Measurements from ENCODE around the gene VIM.
"Not testable (repeated sequence)": the region's sequence is repeated elsewhere in the genome, so short reads cannot be mapped to it uniquely, and the experiment has no call there.

VIM gene

GRCh38 chr10:17257466-17258321, 29.7 kb downstream of the VIM start:
- DNase-seq = peak; percentile 25

- DNase-seq = no peak
Measured at GRCh38 chr10:17262502-17262901, 34.5 kb downstream of the VIM start.

GRCh38 chr10:17263580-17263979, 35.5 kb downstream of the VIM start:
- no peak for DNase-seq

DNA sequence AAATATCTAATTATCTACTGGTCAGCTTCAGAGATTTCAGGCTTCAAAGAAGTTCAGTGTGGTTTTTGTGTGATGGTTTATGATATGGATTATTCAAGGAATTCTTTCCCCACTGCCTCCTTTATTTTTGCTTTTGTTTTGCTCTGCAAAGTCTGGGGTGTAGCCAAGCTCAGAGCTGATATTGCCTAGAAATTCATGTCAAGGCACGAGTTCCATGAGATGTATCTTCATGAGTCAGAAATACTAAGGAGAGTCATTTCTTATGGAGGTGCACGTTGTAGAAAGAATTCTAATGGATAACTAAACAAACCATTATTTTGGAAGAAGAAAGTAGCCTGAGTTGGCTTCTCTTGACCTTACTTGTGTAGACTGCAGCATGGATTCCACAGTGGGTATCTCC, 37.4 kb downstream of the VIM start:
- no peak for DNase-seq

DNA sequence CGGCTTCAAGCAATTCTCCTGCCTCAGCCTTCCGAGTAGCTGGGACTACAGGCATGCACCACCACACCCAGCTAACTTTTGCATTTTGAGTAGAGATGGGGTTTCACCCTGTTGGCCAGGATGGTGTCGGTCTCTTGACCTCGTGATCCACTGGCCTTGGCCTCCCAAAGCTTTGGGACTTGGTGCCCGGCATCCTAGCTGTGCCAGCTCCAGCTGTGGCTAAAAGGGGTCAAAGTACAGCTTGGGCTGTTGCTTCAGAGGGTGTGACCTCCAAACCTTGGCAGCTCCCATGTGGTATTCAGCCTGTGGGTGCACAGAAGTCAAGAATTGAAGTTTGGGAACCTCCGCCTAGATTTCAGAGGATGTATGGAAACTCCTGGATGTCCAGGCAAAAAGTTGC, 38.5 kb downstream of the VIM start:
- DNase-seq = not testable (repeated sequence)

DNA sequence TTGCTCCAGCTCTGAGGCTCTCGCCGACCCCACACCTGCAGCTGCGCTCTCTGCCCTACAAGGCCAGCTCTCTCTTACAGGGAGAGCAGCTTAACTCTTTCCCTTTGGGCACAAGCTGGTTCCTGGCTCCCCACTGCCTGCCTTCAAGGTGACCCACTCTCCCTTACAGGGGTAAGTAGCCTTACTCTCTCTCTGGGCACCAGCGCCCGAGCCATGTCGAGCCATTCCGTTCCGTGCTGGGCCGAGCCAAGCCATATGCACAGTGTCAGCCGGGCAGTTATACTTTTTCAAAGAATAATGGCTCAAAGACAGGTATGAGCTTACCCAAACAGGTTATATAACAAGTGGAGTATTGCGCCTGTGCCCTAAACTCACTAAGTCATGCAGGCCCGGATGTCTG, 44.6 kb downstream of the VIM start:
- DNase-seq = no peak

DNA sequence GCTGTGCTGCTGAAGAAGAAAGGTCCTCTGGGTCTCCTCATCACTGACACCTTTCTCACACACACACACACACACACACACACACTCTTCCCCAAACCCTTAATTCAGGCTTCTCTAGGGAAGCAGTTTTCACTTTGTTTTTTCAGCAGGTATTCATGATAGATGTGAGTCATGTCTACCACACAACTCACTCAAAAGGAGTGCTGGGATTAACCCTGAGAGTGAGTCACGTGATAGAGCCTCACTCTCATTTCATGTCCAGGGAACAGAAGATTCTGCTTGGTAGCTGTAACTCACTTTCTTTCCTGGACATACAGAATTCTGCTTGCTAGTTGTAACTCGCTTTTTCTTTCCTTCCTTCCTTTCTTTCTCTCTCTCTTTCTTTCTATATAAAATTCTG, 45.4 kb downstream of the VIM start:
- no peak for DNase-seq

- DNase-seq = no peak
Measured at GRCh38 chr10:17276756-17277424, 48.8 kb downstream of the VIM start.

GRCh38 chr10:17278607-17279240, 50.7 kb downstream of the VIM start:
- DNase-seq = no peak

- no peak for DNase-seq
Measured at GRCh38 chr10:17282311-17282710, 54.3 kb downstream of the VIM start.

DNA sequence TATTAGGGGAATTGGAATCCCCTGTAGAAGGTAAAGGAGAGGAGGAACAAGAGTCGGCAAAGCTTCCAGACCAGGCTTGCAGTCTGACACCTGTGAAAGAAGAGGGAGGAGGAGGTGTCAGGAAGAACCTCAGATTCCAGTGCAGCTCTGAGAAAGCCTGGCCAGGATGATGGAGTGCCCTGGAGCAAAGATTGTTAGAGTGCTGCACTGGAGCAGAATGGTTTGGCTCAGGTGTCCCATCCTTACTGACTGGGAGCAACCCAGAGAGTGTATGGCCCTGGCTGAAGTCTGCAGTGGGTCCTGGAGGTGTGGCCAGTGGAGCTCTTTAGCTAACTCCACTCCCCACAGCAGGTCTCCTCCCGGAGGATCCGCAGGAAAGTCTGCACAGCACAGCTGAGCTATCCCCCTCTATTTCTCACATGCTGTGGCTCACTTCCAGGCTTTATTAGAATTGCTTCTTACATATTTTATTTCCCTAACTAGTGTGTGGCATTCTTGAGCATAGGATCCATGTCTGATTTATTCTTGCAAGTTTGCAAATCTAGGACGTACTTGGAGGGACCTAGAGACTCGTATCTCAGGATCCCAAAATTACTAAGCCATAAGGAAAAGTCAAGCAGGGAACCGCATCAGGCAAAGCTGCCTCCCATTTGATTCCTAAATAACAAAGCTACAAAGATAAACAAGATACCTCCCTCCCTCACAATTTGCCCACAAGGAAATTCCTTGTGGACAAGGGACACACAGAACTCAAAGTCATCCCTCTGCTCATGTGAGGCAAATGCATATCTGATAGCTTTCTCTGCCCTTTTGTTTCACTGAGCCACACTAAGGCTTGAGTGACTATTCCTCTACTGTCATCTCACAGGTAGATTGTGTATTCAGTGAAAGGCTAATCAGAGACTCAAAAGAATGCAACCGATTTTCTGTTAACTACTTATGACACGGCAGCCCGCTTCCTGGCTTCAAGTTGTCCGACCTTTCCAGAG, 58.8 kb downstream of the VIM start:
- DNase-seq = no peak

Data from NCI-H774 (cell line).